Occipital lobe (tissue), 2 donors: Measurements from ENCODE around the gene L3MBTL4. TPM values are rescaled to one million over a fixed set of nuclear protein-coding genes. Genes with fewer than 3 reads are reported as not detected.
"Not testable (repeated sequence)": the region's sequence is repeated elsewhere in the genome, so short reads cannot be mapped to it uniquely, and the experiment has no call there.

Source experiments
- DNase-seq: peaks from one replicate; lab custom pipeline; 2025; lab: John Stamatoyannopoulos, UW
- total RNA-seq: library from RNA; depleted of rRNA; stranded (reverse); fragments of >200 nt; gene quantifications from one replicate; pipeline ENCODE4 v1.2.3, GENCODE V29; 2014

Gene L3MBTL4
- total RNA-seq = 20.4 TPM

DNA sequence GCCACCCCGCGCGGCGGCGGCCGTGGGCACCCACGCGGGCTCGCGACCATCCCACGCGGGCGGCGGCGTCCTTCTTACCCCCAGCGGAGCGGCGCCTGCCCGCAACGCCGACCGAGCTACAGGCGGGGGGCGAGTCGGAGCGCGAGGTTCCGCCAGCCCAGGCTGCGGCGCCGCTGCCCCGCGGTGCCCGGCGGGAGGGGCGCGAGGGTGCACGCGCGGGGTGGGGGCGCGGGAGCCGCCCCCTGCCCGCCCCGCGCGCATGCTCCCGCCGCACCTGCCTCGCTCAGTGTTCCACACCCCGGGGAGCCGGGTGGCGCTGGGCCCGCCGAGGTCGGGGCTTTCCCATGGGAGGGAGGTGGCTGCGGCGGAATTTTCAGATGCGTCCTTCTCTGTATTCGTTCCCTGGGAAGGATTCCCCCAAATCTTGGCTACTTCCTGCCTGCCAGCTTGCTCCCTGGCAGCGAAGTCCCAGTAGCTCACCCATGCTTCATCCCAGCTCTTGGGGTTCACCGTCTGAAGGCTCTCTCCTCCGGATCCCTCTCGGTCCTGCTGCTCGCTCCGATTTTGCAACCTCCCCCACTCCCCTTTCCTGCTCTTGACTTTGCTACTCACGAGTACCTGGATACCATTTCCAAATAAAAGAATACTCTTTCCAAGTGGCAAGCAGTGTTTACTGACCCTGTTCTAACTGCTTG, at the start of gene L3MBTL4:
L3MBTL4 (minus strand) TSS at position 189 of the 695 bp plus-strand sequence. CDS start 103,286 bp downstream, outside the sequence.
- DNase-seq = no peak

GRCh38 chr18:6452194-6452593, 37.5 kb upstream of the L3MBTL4 start:
- no peak for DNase-seq

- DNase-seq = no peak
These were observed 34.5 kb upstream of the L3MBTL4 start for GRCh38 chr18:6449213-6449612.

- DNase-seq = no peak
These were observed 29.9 kb upstream of the L3MBTL4 start for GRCh38 chr18:6444466-6445228.

DNA sequence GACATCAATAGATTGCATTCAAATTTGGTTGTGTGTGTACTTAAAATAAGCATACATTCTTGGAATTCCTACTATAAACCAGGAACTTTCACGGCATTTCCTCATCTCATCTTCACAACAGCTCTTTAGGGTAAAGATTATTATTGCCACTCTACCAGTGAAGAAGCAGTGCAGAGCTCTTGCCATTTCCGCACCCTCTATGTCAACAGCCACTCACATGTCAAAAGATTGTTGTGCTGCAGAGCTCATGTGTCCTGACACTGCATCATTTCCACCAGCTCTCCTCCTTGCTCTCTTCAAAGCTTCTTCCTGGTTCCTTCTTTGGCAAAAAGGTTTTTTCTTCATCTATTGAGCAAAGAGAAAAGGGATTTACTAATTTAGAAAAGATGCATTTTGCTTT, 26.5 kb upstream of the L3MBTL4 start:
- DNase-seq = no peak

DNA sequence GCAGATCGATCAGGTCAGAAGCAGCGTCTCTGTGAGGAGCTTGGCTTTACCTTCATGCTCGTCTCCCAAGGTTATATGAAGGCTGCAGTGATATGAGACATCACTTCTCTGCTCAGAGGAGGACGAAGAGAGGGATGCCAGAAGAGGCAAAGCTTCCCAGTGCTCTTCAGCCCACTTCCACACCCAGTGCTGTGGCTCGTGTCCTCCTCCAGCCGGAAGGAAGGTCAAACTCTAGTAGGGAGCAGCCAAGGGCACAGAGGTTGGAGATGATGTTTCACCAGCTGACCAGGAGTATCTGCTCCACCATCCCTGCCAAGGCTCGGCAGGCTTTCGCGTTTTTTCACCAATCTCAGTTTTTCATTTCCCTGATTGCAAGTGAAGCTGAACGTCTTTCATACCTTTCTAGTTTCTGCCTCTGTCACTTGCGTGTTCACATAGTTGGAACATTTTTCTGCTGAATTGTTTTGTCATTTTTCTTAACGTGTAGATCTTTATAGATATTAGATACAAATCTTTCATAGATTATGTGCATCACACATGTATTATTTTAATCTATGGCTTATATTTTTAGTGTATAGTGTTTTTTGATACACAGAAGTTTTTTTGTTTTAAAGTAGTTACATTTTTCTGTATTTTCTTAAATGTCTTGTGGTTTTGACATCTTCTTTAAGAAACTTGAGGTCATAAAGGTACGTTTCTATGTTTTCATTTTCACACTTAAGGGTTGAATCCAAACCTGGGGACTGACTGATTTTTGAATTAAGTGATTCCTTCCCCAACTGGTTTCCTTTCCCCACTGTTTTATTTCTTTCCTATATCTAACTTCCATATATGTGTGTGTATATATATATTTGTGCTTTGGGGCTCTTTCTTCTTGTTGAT, 23.5 kb upstream of the L3MBTL4 start:
- DNase-seq = no peak

DNA sequence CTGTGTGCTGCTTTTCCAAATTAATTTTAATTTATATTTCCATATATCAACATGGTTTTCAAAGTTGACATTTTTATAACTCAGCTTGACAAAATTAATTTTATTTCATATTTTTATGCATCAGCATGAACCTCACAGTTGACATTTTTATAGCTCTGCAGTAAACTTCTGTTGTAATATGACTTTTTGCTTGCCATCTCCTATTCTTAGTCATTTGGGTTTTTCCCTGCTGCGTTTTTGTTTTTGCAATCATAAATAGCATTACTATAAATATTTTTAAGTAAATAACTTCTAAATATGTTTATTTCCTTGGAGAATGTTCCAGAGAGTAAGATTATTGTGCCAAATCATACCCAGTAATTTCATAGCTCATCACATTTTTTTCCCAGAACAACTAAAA, 21.0 kb upstream of the L3MBTL4 start:
- no peak for DNase-seq

DNA sequence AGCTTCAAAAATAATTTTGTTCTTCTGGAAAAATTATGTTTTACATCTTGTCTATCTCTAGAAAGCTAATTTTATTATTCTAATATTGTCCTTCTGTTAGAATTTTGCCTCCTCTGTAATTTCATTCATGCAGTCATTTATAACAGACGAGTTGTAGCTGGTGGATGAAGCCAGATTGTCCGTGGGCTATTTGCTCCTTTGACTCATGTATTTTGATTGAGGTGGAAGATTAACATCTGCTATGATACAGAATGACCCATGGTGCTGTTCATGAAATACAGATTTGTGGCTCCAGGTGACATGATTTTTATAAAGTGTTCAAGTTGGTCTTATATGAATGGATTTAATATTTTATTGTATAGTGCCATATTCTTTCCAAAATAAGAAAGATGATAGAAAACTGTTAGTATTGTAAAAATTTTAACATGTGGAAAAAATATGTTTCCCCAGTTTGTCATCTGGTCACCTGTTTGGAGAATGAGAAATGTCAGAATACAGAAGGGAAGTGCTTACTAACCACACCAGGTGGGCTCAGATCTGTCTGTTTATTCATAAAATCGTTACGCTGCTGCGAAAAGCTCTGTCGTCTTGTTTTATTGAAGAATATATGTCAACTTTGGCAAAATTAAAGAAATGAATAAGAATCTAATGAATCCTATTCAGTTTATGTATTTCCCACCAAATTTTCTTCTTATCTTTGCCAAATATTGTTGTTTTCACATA, 20.4 kb upstream of the L3MBTL4 start:
- DNase-seq = no peak

DNA sequence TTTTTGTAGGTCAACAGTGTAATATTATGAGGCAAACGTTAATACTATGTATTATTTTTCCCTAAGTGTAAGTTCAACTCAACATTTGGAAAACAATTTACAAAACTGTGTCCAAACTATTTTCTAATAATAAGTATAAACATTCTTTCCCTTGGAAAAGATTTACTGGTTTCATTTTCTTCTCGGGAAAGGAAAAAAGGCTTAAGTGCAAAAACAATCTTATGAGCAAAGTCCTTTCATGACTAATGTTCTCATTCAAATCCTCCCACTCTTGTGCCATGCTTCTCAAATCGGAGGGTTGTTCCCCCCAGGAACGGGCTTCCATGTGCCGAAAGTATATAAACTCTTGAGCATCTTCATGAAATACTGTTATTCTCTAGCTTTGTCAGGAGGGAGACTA, 19.8 kb upstream of the L3MBTL4 start:
- no peak for DNase-seq

- DNase-seq = no peak
These were observed 17.1 kb upstream of the L3MBTL4 start for GRCh38 chr18:6431659-6432318.

DNA sequence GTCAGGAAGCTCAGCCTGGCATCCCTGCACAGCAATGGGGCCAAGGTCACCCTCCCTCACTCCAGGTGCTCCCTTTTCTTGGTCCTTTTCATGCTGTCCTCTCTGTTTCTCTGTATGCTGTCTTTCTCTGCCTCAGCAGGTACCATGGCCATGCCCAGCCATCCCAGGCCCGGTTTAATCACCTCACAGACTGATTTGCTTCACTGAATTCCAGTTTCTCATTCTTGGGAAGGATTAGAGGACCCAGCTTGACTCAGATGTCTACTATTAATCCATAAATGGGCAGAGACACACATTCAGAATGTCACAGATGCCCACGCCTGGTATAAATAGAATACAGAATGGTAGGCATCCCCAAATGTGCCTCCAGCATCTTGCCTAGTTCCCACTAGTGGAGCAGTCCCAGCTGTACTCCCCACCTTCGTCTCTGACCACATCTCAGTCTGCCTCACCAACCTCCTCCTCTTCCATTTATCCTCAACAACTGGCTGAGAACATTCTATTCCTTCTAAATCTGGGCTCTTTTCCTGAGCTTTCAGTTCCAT, 14.2 kb upstream of the L3MBTL4 start:
- no peak for DNase-seq

DNA sequence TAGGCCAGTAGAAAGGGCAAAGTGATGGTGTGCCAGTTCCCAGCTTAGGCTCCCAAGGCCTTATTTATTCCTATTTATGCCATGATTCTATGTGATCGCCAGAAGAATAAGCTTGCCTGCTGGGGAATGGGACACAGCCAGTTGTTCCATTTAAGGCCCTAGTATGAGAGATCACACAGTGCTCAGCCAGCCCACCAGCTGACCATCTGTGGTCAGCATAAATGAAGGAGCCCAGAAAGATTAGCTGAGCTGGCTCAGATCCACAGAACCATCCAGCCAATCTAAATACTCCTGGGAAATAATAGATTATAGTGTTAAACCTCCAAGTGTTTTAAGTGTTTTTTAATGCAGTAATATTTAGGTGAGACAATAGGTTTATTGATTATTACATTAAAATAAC, 12.6 kb upstream of the L3MBTL4 start:
- no peak for DNase-seq

- no peak for DNase-seq
These were observed 8.6 kb upstream of the L3MBTL4 start for GRCh38 chr18:6423289-6423688.

DNA sequence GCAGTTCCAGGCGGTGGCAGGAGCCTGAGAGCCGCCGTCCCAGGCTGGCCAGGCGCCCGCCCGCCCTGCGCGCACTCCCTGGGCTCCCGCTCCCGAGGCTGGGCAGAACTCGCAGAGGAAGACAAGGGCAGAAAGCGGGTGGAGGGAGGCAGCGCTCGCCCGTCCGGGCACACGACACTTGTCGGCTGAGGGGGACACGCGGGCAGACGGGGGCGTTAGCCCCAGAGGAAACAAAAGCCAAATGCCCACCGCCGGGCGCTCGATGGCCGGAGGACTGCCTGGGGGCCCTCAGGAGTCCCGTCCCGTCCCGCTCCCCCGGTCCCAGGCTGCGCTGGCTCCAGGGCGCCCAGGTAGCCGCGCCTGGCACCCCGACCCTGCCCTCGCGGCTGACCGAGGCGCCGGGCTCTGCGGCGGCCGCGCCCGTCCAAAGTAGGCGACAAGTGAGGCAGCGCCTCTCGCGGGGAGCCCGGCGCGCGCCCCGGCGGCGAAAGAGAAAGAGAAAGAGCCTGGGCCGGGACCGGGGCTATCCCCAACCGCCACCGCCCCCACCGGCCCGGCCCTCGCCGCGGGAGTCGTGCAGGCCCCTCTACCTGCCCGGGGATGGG, 491 bp downstream of the L3MBTL4 start:
- peak; percentile 31 for DNase-seq

- no peak for DNase-seq
These were observed 1.1 kb downstream of the L3MBTL4 start for GRCh38 chr18:6413579-6414117.

GRCh38 chr18:6412933-6413472, 1.7 kb downstream of the L3MBTL4 start:
- DNase-seq = no peak

DNA sequence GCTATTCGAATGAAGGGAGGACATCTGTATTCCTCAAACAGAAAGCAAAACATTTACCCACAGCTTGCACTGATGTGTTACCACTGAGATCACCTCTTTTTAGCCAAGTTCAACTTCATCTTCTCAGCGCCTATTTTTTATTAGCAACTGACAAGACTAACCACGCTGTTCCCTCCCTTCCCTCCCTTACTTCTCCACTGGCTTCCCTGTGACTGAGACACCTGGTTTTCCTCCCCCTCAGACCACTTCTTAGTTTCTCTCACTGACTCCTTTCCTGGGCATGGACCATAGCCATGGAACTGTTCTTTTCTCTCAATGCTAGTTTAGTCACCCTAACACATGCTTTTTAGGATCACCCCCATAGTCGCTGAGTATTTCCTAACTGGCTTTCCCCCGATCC, 3.3 kb downstream of the L3MBTL4 start:
- no peak for DNase-seq

GRCh38 chr18:6409933-6410332, 4.8 kb downstream of the L3MBTL4 start:
- DNase-seq = no peak

DNA sequence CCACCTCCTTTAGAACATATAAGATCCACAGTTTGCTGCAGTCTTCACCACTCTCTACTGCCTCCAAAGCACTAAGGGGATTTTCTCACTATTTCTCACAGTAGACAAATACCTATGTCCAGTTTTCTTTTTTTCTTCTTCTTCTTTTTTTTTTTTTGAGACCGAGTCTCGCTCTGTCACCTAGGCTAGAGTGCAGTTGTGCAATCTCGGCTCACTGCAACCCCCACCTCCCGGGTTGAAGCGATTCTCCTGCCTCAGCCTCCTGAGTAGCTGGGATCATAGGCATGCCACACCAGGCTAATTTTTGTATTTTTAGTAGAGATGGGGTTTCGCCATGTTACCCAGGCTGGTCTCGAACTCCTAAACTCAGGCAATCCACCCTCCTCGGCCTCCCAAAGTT, 6.2 kb downstream of the L3MBTL4 start:
- not testable (repeated sequence) for DNase-seq
